PC-3 (cell line): ENCODE measurements around the gene PARVA.

ENCODE experiments used
- EZH2 ChIP-seq: fragments of 300-600 bp; sonication (generic); IDR thresholded peaks from one replicate; pipeline ENCODE4 v1.6.1; 2017; ENCODE audit warnings: antibody characterized with exemption, mild to moderate bottlenecking, low read length; ENCODE audit not compliant: unreplicated experiment
- EZH2phosphoT487 ChIP-seq: fragments of 300-600 bp; sonication (generic); IDR thresholded peaks from 2 replicates; pipeline ENCODE4 v1.6.1; 2018; ENCODE audit warnings: mild to moderate bottlenecking, antibody characterized with exemption, low read length, borderline replicate concordance
- TF ChIP-seq, protein P1 (sequence below): fragments of 300-600 bp; sonication (generic); conservative IDR thresholded peaks from 2 replicates; pipeline ENCODE4 v1.5.1; 2017; ENCODE audit warnings: antibody characterized with exemption, low read depth, mild to moderate bottlenecking, low read length

GRCh38 chr11:12388173-12388572 lies 10.8 kb downstream of the PARVA start:
- TF ChIP-seq, protein P1, sequence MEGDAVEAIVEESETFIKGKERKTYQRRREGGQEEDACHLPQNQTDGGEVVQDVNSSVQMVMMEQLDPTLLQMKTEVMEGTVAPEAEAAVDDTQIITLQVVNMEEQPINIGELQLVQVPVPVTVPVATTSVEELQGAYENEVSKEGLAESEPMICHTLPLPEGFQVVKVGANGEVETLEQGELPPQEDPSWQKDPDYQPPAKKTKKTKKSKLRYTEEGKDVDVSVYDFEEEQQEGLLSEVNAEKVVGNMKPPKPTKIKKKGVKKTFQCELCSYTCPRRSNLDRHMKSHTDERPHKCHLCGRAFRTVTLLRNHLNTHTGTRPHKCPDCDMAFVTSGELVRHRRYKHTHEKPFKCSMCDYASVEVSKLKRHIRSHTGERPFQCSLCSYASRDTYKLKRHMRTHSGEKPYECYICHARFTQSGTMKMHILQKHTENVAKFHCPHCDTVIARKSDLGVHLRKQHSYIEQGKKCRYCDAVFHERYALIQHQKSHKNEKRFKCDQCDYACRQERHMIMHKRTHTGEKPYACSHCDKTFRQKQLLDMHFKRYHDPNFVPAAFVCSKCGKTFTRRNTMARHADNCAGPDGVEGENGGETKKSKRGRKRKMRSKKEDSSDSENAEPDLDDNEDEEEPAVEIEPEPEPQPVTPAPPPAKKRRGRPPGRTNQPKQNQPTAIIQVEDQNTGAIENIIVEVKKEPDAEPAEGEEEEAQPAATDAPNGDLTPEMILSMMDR = no peak
- TF ChIP-seq EZH2 = no peak
- TF ChIP-seq EZH2phosphoT487 = no peak
